H1 (cell line): ENCODE results near the gene GSTO1. TPM values are rescaled to one million over a fixed set of nuclear protein-coding genes. Genes with fewer than 3 reads are reported as not detected.

ENCODE experiments used
- CTCF ChIA-PET: fragments of 300-600 bp; sonication (Branson Sonifier 250); formaldehyde crosslinking; loops from one replicate; lab custom pipeline; 2021; ENCODE audit not compliant: partially characterized antibody; lab: Charles Lee
- POLR2A ChIA-PET: fragments of 300-600 bp; sonication (Branson Sonifier 250); formaldehyde crosslinking; loops from one replicate; lab custom pipeline; 2021; ENCODE audit warnings: inconsistent platforms; ENCODE audit not compliant: partially characterized antibody; lab: Charles Lee
- DNase-seq, 2 experiments: peaks; one replicate each; pipeline versions ENCODE4 v3.0.0 to v3.0.0-alpha.2; 2010 to 2022; ENCODE audit warnings: low spot score in 2 of 2, low read depth in 1 of 2, mixed read lengths in 1 of 2
- FAIRE-seq: peaks from 2 replicates; lab custom pipeline; 2011; peaks lifted over from hg19 to GRCh38; lab: Jason Lieb, UNC
- H2AFZ ChIP-seq: 2 replicates; pipeline ENCODE4 v1.8.1; 2012; ENCODE audit warnings: low read length, inconsistent platforms
- H2AK5ac ChIP-seq: 2 replicates; pipeline ENCODE4 v1.6.1; 2013; ENCODE audit warnings: low read depth, low read length
- H2BK120ac ChIP-seq: replicated peaks from 2 replicates; pipeline ENCODE3; 2013; ENCODE audit warnings: low read depth, low read length, inconsistent platforms
- H2BK12ac ChIP-seq: 2 replicates; pipeline ENCODE4 v1.6.1; 2013; ENCODE audit warnings: low read depth, low read length
- H2BK15ac ChIP-seq: 2 replicates; pipeline ENCODE4 v1.6.1; 2013; ENCODE audit warnings: low read length
- H2BK20ac ChIP-seq: 2 replicates; pipeline ENCODE4 v1.6.1; 2013; ENCODE audit warnings: low read length
- H2BK5ac ChIP-seq: 2 replicates; pipeline ENCODE4 v1.6.1; 2013; ENCODE audit warnings: low read depth, low read length
- H3K14ac ChIP-seq: 2 replicates; pipeline ENCODE4 v1.6.1; 2013; ENCODE audit warnings: inconsistent platforms; ENCODE audit not compliant: insufficient read length
- H3K18ac ChIP-seq: 2 replicates; pipeline ENCODE4 v1.6.1; 2013; ENCODE audit warnings: low read length; ENCODE audit errors: extremely low read depth
- H3K23ac ChIP-seq: 2 replicates; pipeline ENCODE4 v1.6.1; 2013; ENCODE audit warnings: inconsistent platforms; ENCODE audit not compliant: insufficient read length
- H3K23me2 ChIP-seq: 2 replicates; pipeline ENCODE4 v1.6.1; 2013; ENCODE audit warnings: low read depth, low read length
- H3K27ac ChIP-seq: 2 replicates; pipeline ENCODE4 v1.6.1; 2011; ENCODE audit warnings: low read depth, low read length, inconsistent platforms
- H3K27me3 ChIP-seq, 4 experiments: replicated peaks in 1 of 4; 1 replicate in 1 of 4; 2 replicates in 3 of 4; pipeline versions ENCODE4 v1.6.1 to v1.8.1; 2011 to 2013; ENCODE audit warnings: low read length in 3 of 4, mild to moderate bottlenecking in 3 of 4, inconsistent platforms in 2 of 4, mixed read lengths in 2 of 4, moderate library complexity in 1 of 4; ENCODE audit not compliant: control insufficient read depth in 3 of 4, insufficient read depth in 3 of 4; ENCODE audit errors: extremely low read depth in 1 of 4
- H3K36me3 ChIP-seq, 4 experiments: 2 replicates each; pipeline versions ENCODE4 v1.6.1 to v1.8.1; 2011 to 2013; ENCODE audit warnings: mild to moderate bottlenecking in 4 of 4, low read length in 3 of 4, moderate library complexity in 2 of 4, control low read depth in 1 of 4, inconsistent platforms in 1 of 4; ENCODE audit not compliant: insufficient read depth in 4 of 4, control insufficient read depth in 2 of 4
- H3K4ac ChIP-seq: replicated peaks from 2 replicates; pipeline ENCODE3; 2013; ENCODE audit warnings: low read length, low read depth, mixed read lengths, inconsistent platforms; ENCODE audit not compliant: insufficient read length
- H3K4me1 ChIP-seq, 4 experiments: replicated peaks in 1 of 4; 1 replicate in 1 of 4; 2 replicates in 3 of 4; pipeline versions ENCODE4 v1.6.1 to v1.8.1; 2011 to 2013; ENCODE audit warnings: low read length in 3 of 4, inconsistent platforms in 2 of 4, mixed read lengths in 1 of 4; ENCODE audit not compliant: insufficient read depth in 4 of 4, control insufficient read depth in 3 of 4
- H3K4me2 ChIP-seq, 2 experiments: 2 replicates each; pipeline versions ENCODE4 v1.6.1 to v1.8.1; 2011 to 2013; ENCODE audit warnings: low read depth in 2 of 2, low read length in 2 of 2, control low read depth in 1 of 2, inconsistent platforms in 1 of 2, mild to moderate bottlenecking in 1 of 2; ENCODE audit not compliant: insufficient read depth in 1 of 2
- H3K4me3 ChIP-seq, 4 experiments: fragments of 200-600, 300-600 bp in 1 of 4; sonication (generic), shearing (Covaris generic), sonication (Bioruptor Twin) in 1 of 4; 2 replicates each; pipeline versions ENCODE4 v1.5.1 to v1.8.1; 2011 to 2016; ENCODE audit warnings: low read length in 4 of 4, low read depth in 3 of 4, control low read depth in 2 of 4, inconsistent platforms in 2 of 4, mild to moderate bottlenecking in 2 of 4, mixed read lengths in 1 of 4, moderate library complexity in 1 of 4; ENCODE audit not compliant: insufficient read depth in 2 of 4; ENCODE audit errors: extremely low read depth in 1 of 4
- H3K56ac ChIP-seq: replicated peaks from 2 replicates; pipeline ENCODE3; 2013; ENCODE audit warnings: low read depth, mild to moderate bottlenecking, mixed read lengths, low read length, inconsistent platforms; ENCODE audit not compliant: insufficient read length
- H3K79me1 ChIP-seq: 2 replicates; pipeline ENCODE4 v1.6.1; 2013; ENCODE audit warnings: low read depth, low read length, control low read depth
- H3K79me2 ChIP-seq, 2 experiments: 2 replicates each; pipeline versions ENCODE4 v1.6.1 to v1.8.1; 2012 to 2013; ENCODE audit warnings: low read length in 2 of 2, mild to moderate bottlenecking in 2 of 2, inconsistent platforms in 1 of 2; ENCODE audit not compliant: insufficient read depth in 2 of 2, control insufficient read depth in 1 of 2
- H3K9ac ChIP-seq, 4 experiments: replicated peaks in 1 of 4; 1 replicate in 1 of 4; 2 replicates in 3 of 4; pipeline versions ENCODE4 v1.6.1 to v1.8.1; 2011 to 2013; ENCODE audit warnings: low read depth in 3 of 4, low read length in 3 of 4, control low read depth in 2 of 4, mild to moderate bottlenecking in 2 of 4, moderate library complexity in 2 of 4, inconsistent platforms in 1 of 4; ENCODE audit errors: extremely low read depth in 1 of 4
- H3K9me3 ChIP-seq, 2 experiments: 2 replicates each; pipeline versions ENCODE4 v1.6.1 to v1.8.1; 2012 to 2013; ENCODE audit warnings: mild to moderate bottlenecking in 2 of 2, moderate library complexity in 2 of 2, control low read depth in 1 of 2, inconsistent platforms in 1 of 2, low read depth in 1 of 2, low read length in 1 of 2, mixed read lengths in 1 of 2; ENCODE audit not compliant: insufficient read depth in 2 of 2
- H4K20me1 ChIP-seq, 2 experiments: replicated peaks in 1 of 2; 2 replicates each; pipeline versions ENCODE3 to v1.8.1; 2011 to 2013; ENCODE audit warnings: inconsistent platforms in 2 of 2, low read length in 2 of 2, mild to moderate bottlenecking in 1 of 2; ENCODE audit not compliant: insufficient read depth in 2 of 2, control insufficient read depth in 1 of 2
- H4K5ac ChIP-seq: 2 replicates; pipeline ENCODE4 v1.6.1; 2013; ENCODE audit warnings: low read length, low read depth, mixed read lengths, inconsistent platforms; ENCODE audit not compliant: insufficient read length
- H4K8ac ChIP-seq: 2 replicates; pipeline ENCODE4 v1.8.0; 2013; ENCODE audit warnings: mild to moderate bottlenecking, moderate library complexity, low read length, inconsistent platforms; ENCODE audit not compliant: insufficient read depth; ENCODE audit errors: extremely low read depth
- H4K91ac ChIP-seq: replicated peaks from 2 replicates; pipeline ENCODE3; 2013; ENCODE audit warnings: low read length, mixed read lengths, inconsistent platforms; ENCODE audit not compliant: insufficient read length
- CBX8 ChIP-seq: fragments of 300-800, 300-1000 bp; sonication (generic); IDR thresholded peaks from 2 replicates; pipeline ENCODE4 v1.7.1; 2016; ENCODE audit warnings: low read depth, low read length, borderline replicate concordance
- EGR1 ChIP-seq: IDR thresholded peaks from 2 replicates; pipeline ENCODE4 v1.6.1; 2011; ENCODE audit warnings: low read depth, low read length, borderline replicate concordance
- EZH2 ChIP-seq: fragments of 200-600 bp; sonication (generic); IDR thresholded peaks from 2 replicates; pipeline ENCODE4 v1.7.1; 2012; ENCODE audit warnings: low read depth, mild to moderate bottlenecking, moderate library complexity, low read length, inconsistent platforms; ENCODE audit not compliant: severe bottlenecking
- GABPA ChIP-seq: IDR thresholded peaks from 2 replicates; pipeline ENCODE4 v1.6.1; 2011; ENCODE audit warnings: mild to moderate bottlenecking, low read length, moderate library complexity, borderline replicate concordance; ENCODE audit not compliant: insufficient read depth
- HDAC2 ChIP-seq, 2 experiments: fragments of 300-600 bp in 1 of 2; sonication (generic) in 1 of 2; IDR thresholded peaks; 2 replicates each; pipeline ENCODE4 v1.6.1; 2011 to 2012; ENCODE audit warnings: low read depth in 2 of 2, low read length in 2 of 2, mild to moderate bottlenecking in 2 of 2, moderate library complexity in 2 of 2, borderline replicate concordance in 1 of 2, inconsistent platforms in 1 of 2
- RAD21 ChIP-seq, 2 experiments: IDR thresholded peaks in 1 of 2; conservative IDR thresholded peaks in 1 of 2; 2 replicates each; pipeline ENCODE4 v1.6.1; 2011; ENCODE audit warnings: low read depth in 2 of 2, low read length in 2 of 2, improper control_type of control experiment in 1 of 2, inconsistent platforms in 1 of 2, mild to moderate bottlenecking in 1 of 2, moderate library complexity in 1 of 2
- RBBP5 ChIP-seq: IDR thresholded peaks from 2 replicates; pipeline ENCODE4 v1.7.1; 2012; ENCODE audit warnings: low read depth, mild to moderate bottlenecking, inconsistent platforms, low read length, moderate library complexity, borderline replicate concordance
- RFX5 ChIP-seq: IDR thresholded peaks from 2 replicates; pipeline ENCODE4 v1.6.1; 2011; ENCODE audit warnings: low read depth, low read length, improper control_type of control experiment, borderline replicate concordance
- RNF2 ChIP-seq: fragments of 200-900, 300-1000 bp; sonication (generic); IDR thresholded peaks from 2 replicates; pipeline ENCODE4 v1.7.1; 2016; ENCODE audit warnings: borderline replicate concordance, low read depth, mild to moderate bottlenecking, antibody characterized with exemption, low read length; ENCODE audit not compliant: poor library complexity, severe bottlenecking; ENCODE audit errors: missing control alignments
- RXRA ChIP-seq: IDR thresholded peaks from 2 replicates; pipeline ENCODE4 v1.6.1; 2011; ENCODE audit warnings: low read depth, mild to moderate bottlenecking, low read length, moderate library complexity; ENCODE audit not compliant: insufficient read depth
- SP1 ChIP-seq: IDR thresholded peaks from 2 replicates; pipeline ENCODE4 v1.6.1; 2011; ENCODE audit warnings: low read depth, low read length
- SP2 ChIP-seq: IDR thresholded peaks from 2 replicates; pipeline ENCODE4 v1.6.1; 2012; ENCODE audit warnings: mild to moderate bottlenecking, low read length, inconsistent platforms
- WGBS, 2 experiments: shearing (Covaris generic) in 1 of 2; methylation state at CpG; one replicate each; pipeline versions ENCODE4 v1.1.6 to v1.1.7; 2013 to 2015; ENCODE audit warnings: low lambda C conversion rate in 2 of 2, mixed read lengths in 2 of 2, inconsistent platforms in 1 of 2, low coverage in 1 of 2, missing lambda C conversion rate in 1 of 2; ENCODE audit not compliant: insufficient replicate concordance in 2 of 2, insufficient coverage in 1 of 2, insufficient read length in 1 of 2; ENCODE audit errors: extremely low coverage in 1 of 2, missing lambda C conversion rate in 1 of 2; 5-methylcytosine and 5-hydroxymethylcytosine counted together
- polyA plus RNA-seq, 7 experiments: library from polyadenylated mRNA; depleted of rRNA in 3 of 7; stranded (reverse) in 5 of 7; unstranded in 2 of 7; fragments of >200 nt in 5 of 7; fragments of 200-250 nt in 2 of 7; gene quantifications; 1 replicate in 5 of 7; 2 replicates in 1 of 7; 4 replicates in 1 of 7; pipeline versions ENCODE4 v1.2.1 to v1.2.3, GENCODE V29; 2011 to 2013; ENCODE audit warnings: missing spikeins in 2 of 7, mixed read lengths in 2 of 7
- total RNA-seq: library from RNA; stranded (reverse); fragmentation: NEBNext Ultra II Directional; extraction: Animal tissue kit (Norgen Biotek cat#: 25700); gene quantifications from 2 replicates; pipeline ENCODE4 v1.2.1, GENCODE V29; 2021

Gene GSTO1
- total and polyA plus RNA-seq, 2 of the 8 experiments (the other 6 are each of a cell fraction or from before 2014, with no cell fraction given) = 22.4 to 32.5 TPM

- Histone ChIP-seq H2BK5ac (no peak overlapping the region), H3K56ac (no peak overlapping the region), H4K8ac (no peak overlapping the region), H2AFZ (no peak overlapping the region), H3K4me3 (no peak overlapping the region), H3K79me1 (no peaks in the 10 kb centered on the region), H3K18ac (no peak overlapping the region), H4K91ac (no peak overlapping the region), H4K20me1 (no peaks in the 10 kb centered on the region), H3K36me3 (no peaks in the 10 kb centered on the region), H3K4ac (no peak overlapping the region), H3K4me2 (no peak overlapping the region), H2BK120ac (no peak overlapping the region), H3K14ac (no peak overlapping the region), H4K5ac (no peak overlapping the region), H2AK5ac (no peak overlapping the region), H3K4me1 (no peaks in the 10 kb centered on the region), H2BK12ac (no peak overlapping the region), H3K79me2 (no peaks in the 10 kb centered on the region), H2BK20ac (no peak overlapping the region), H3K27me3 (no peaks in the 10 kb centered on the region), H3K23me2 (no peaks in the 10 kb centered on the region), H3K27ac (no peak overlapping the region), H3K23ac (no peak overlapping the region), H3K9me3 (no peaks in the 10 kb centered on the region), H3K9ac (no peak overlapping the region), H2BK15ac (no peak overlapping the region)
- no peak for DNase-seq
- no peak for FAIRE-seq
- WGBS, 2 experiments = 74% methylated on average over 2 of the region's 2 CpGs; no CpG with 5 or more reads in 1 of the 2 experiments
- ChIA-PET POLR2A (no interaction called here), CTCF (interaction anchor here (1.4 kb wide), 1 partner anchor 175 kb away, joined by 5 read pairs; no protein-coding TSS in a partner anchor)
- TF ChIP-seq SP1 (no peak), EZH2 (no peak), EGR1 (no peak), SP2 (no peak), RFX5 (no peak), GABPA (no peak), CBX8 (no peak), RBBP5 (no peak), HDAC2 (IDR thresholded peaks at IDR 0.05; ENCODE audit: borderline replicate concordance in 1 of 2, low read depth in 2 of 2, low read length in 2 of 2) (no peak), RAD21 (IDR thresholded peaks at IDR 0.05 in 1 of 2, conservative IDR thresholded peaks at IDR 0.05 in 1 of 2; ENCODE audit: low read depth in 2 of 2, low read length in 2 of 2) (no peak), RNF2 (no peak), RXRA (no peak)
Measured at GRCh38 chr10:104220522-104220921, 34.2 kb upstream of the GSTO1 start.
